ENCODE measurements around the gene SOX2.

The SOX2 gene

GRCh38 chr3:181724192-181724965, 12.7 kb downstream of the SOX2 start:
- TF ChIP-seq TAF1 (IDR thresholded peaks at IDR 0.05; ENCODE audit: low read depth), result no peak
- TF ChIP-seq FOXM1 (IDR thresholded peaks at IDR 0.05; ENCODE audit: borderline replicate concordance, low read depth), result no peak
- TF ChIP-seq TCF12 (IDR thresholded peaks at IDR 0.05; ENCODE audit: low read depth), result no peak
- TF ChIP-seq CREB1 (IDR thresholded peaks at IDR 0.05; ENCODE audit: low read depth), result no peak
- no peak for TF ChIP-seq RAD21 (IDR thresholded peaks at IDR 0.05; ENCODE audit: low read depth)
- no peak for TF ChIP-seq USF1 (IDR thresholded peaks at IDR 0.05)
- no peak for TF ChIP-seq EGR1 (IDR thresholded peaks at IDR 0.05)
- no peak for TF ChIP-seq REST (IDR thresholded peaks at IDR 0.05; ENCODE audit: low read depth)

- TF ChIP-seq CREB1 (IDR thresholded peaks at IDR 0.05; ENCODE audit: low read depth), result no peak
- no peak for TF ChIP-seq USF1 (IDR thresholded peaks at IDR 0.05)
- TF ChIP-seq CEBPB (IDR thresholded peaks at IDR 0.05), result no peak
- TF ChIP-seq TEAD4 (IDR thresholded peaks at IDR 0.05), result no peak
- no peak for TF ChIP-seq REST (IDR thresholded peaks at IDR 0.05; ENCODE audit: low read depth)
- no peak for TF ChIP-seq EP300 (IDR thresholded peaks at IDR 0.05; ENCODE audit: borderline replicate concordance)
- no peak for TF ChIP-seq ZBTB7A (IDR thresholded peaks at IDR 0.05; ENCODE audit: low read depth)
- no peak for TF ChIP-seq EGR1 (IDR thresholded peaks at IDR 0.05)
- no peak for TF ChIP-seq NFIC (IDR thresholded peaks at IDR 0.05)
- TF ChIP-seq YY1 (IDR thresholded peaks at IDR 0.05; ENCODE audit: low read depth), result no peak
- TF ChIP-seq MAX (IDR thresholded peaks at IDR 0.05), result no peak
Observed at GRCh38 chr3:181725131-181725731, 13.5 kb downstream of the SOX2 start.

- no peak for TF ChIP-seq ZBTB7A (IDR thresholded peaks at IDR 0.05; ENCODE audit: low read depth)
- TF ChIP-seq NFIC (IDR thresholded peaks at IDR 0.05), result no peak
- no peak for TF ChIP-seq CEBPB (IDR thresholded peaks at IDR 0.05)
- TF ChIP-seq FOXM1 (IDR thresholded peaks at IDR 0.05; ENCODE audit: borderline replicate concordance, low read depth), result no peak
- TF ChIP-seq MAX (IDR thresholded peaks at IDR 0.05), result no peak
- TF ChIP-seq RAD21 (IDR thresholded peaks at IDR 0.05; ENCODE audit: low read depth), result no peak
- TF ChIP-seq YY1 (IDR thresholded peaks at IDR 0.05; ENCODE audit: low read depth), result no peak
- TF ChIP-seq EGR1 (IDR thresholded peaks at IDR 0.05), result no peak
- TF ChIP-seq TCF12 (IDR thresholded peaks at IDR 0.05; ENCODE audit: low read depth), result no peak
- TF ChIP-seq CREB1 (IDR thresholded peaks at IDR 0.05; ENCODE audit: low read depth), result no peak
Observed at GRCh38 chr3:181725830-181726229, 14.1 kb downstream of the SOX2 start.

GRCh38 chr3:181726351-181727330, 14.9 kb downstream of the SOX2 start:
- TF ChIP-seq EP300 (IDR thresholded peaks at IDR 0.05; ENCODE audit: borderline replicate concordance) (no peak), ZBTB7A (IDR thresholded peaks at IDR 0.05; ENCODE audit: low read depth) (no peak), REST (IDR thresholded peaks at IDR 0.05; ENCODE audit: low read depth) (no peak), TCF12 (IDR thresholded peaks at IDR 0.05; ENCODE audit: low read depth) (no peak), MAX (IDR thresholded peaks at IDR 0.05) (no peak), TEAD4 (IDR thresholded peaks at IDR 0.05) (no peak), TAF1 (IDR thresholded peaks at IDR 0.05; ENCODE audit: low read depth) (no peak), NFIC (IDR thresholded peaks at IDR 0.05) (no peak), RAD21 (IDR thresholded peaks at IDR 0.05; ENCODE audit: low read depth) (no peak), EGR1 (IDR thresholded peaks at IDR 0.05) (no peak), USF1 (IDR thresholded peaks at IDR 0.05) (no peak), CEBPB (IDR thresholded peaks at IDR 0.05) (no peak), FOXM1 (IDR thresholded peaks at IDR 0.05; ENCODE audit: borderline replicate concordance, low read depth) (no peak), YY1 (IDR thresholded peaks at IDR 0.05; ENCODE audit: low read depth) (no peak), CREB1 (IDR thresholded peaks at IDR 0.05; ENCODE audit: low read depth) (no peak)

All from Ishikawa (cell line).